ENCODE results near the gene RFNG. TPM values are rescaled to one million over a fixed set of nuclear protein-coding genes. Genes with fewer than 3 reads are reported as not detected.

RFNG gene
- total and polyA plus RNA-seq, 2 of the 13 experiments (the other 11 are each of a cell fraction or from before 2014, with no cell fraction given): 61.4 to 64.0 TPM

GRCh38 chr17:82065638-82066303 is 14.2 kb upstream of the RFNG start, which contains the start of gene DUS1L (continued):
- TF ChIP-seq ZFP91 (CRISPR knock-in tag; IDR thresholded peaks at IDR 0.05; ENCODE audit: borderline replicate concordance): peak; percentile 98
- TF ChIP-seq ZSCAN30 (CRISPR knock-in tag; IDR thresholded peaks at IDR 0.05): 0 out of 2 replicates have a peak, but pooled peaks have one; percentile 52
- TF ChIP-seq FOSL1 (CRISPR knock-in tag; IDR thresholded peaks at IDR 0.05; ENCODE audit: borderline replicate concordance): no peak
- peak; percentile 90 for TF ChIP-seq ZNF329 (CRISPR knock-in tag; IDR thresholded peaks at IDR 0.05; ENCODE audit: low read depth)
- peak; percentile 97 for TF ChIP-seq KAT8 (CRISPR knock-in tag; IDR thresholded peaks at IDR 0.05)
- no peak for TF ChIP-seq ZNF20 (CRISPR knock-in tag; IDR thresholded peaks at IDR 0.05)
- peak; percentile 79; the same call in 1 of the 2 replicates for TF ChIP-seq RELA (CRISPR knock-in tag; IDR thresholded peaks at IDR 0.05)
- peak; percentile 73; the same call in 1 of the 2 replicates for TF ChIP-seq RFXANK (CRISPR knock-in tag; IDR thresholded peaks at IDR 0.05)
- 0 out of 2 replicates have a peak, but pooled peaks have one; percentile 67 for TF ChIP-seq GTF3A (CRISPR knock-in tag; conservative IDR thresholded peaks at IDR 0.05)
- peak; percentile 96 for TF ChIP-seq ZNF839 (CRISPR knock-in tag; IDR thresholded peaks at IDR 0.05; ENCODE audit: borderline replicate concordance)
- TF ChIP-seq ZNF30 (CRISPR knock-in tag; IDR thresholded peaks at IDR 0.05): no peak
- TF ChIP-seq, protein P1, sequence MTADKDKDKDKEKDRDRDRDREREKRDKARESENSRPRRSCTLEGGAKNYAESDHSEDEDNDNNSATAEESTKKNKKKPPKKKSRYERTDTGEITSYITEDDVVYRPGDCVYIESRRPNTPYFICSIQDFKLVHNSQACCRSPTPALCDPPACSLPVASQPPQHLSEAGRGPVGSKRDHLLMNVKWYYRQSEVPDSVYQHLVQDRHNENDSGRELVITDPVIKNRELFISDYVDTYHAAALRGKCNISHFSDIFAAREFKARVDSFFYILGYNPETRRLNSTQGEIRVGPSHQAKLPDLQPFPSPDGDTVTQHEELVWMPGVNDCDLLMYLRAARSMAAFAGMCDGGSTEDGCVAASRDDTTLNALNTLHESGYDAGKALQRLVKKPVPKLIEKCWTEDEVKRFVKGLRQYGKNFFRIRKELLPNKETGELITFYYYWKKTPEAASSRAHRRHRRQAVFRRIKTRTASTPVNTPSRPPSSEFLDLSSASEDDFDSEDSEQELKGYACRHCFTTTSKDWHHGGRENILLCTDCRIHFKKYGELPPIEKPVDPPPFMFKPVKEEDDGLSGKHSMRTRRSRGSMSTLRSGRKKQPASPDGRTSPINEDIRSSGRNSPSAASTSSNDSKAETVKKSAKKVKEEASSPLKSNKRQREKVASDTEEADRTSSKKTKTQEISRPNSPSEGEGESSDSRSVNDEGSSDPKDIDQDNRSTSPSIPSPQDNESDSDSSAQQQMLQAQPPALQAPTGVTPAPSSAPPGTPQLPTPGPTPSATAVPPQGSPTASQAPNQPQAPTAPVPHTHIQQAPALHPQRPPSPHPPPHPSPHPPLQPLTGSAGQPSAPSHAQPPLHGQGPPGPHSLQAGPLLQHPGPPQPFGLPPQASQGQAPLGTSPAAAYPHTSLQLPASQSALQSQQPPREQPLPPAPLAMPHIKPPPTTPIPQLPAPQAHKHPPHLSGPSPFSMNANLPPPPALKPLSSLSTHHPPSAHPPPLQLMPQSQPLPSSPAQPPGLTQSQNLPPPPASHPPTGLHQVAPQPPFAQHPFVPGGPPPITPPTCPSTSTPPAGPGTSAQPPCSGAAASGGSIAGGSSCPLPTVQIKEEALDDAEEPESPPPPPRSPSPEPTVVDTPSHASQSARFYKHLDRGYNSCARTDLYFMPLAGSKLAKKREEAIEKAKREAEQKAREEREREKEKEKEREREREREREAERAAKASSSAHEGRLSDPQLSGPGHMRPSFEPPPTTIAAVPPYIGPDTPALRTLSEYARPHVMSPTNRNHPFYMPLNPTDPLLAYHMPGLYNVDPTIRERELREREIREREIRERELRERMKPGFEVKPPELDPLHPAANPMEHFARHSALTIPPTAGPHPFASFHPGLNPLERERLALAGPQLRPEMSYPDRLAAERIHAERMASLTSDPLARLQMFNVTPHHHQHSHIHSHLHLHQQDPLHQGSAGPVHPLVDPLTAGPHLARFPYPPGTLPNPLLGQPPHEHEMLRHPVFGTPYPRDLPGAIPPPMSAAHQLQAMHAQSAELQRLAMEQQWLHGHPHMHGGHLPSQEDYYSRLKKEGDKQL (CRISPR knock-in tag; IDR thresholded peaks at IDR 0.05; ENCODE audit: low read depth): 0 out of 2 replicates have a peak, but pooled peaks have one; percentile 45
- TF ChIP-seq ZNF460 (CRISPR knock-in tag; IDR thresholded peaks at IDR 0.05; ENCODE audit: borderline replicate concordance): peak; percentile 14; the same call in 1 of the 2 replicates
- no peak for TF ChIP-seq TEAD2 (CRISPR knock-in tag; IDR thresholded peaks at IDR 0.05)
- TF ChIP-seq DPF2 (CRISPR knock-in tag; IDR thresholded peaks at IDR 0.05; ENCODE audit: borderline replicate concordance, low read depth): peak; percentile 43; the same call in 1 of the 2 replicates
- TF ChIP-seq ZNF337 (CRISPR knock-in tag; IDR thresholded peaks at IDR 0.05; ENCODE audit: borderline replicate concordance, low read depth): peak; percentile 41; the same call in 1 of the 2 replicates
- TF ChIP-seq PCBP2 (optimal IDR thresholded peaks at IDR 0.05; ENCODE audit: low read depth, low read length, poor library complexity, severe bottlenecking): no peak
- TF ChIP-seq MED8 (CRISPR knock-in tag; IDR thresholded peaks at IDR 0.05; ENCODE audit: insufficient replicate concordance): peak; percentile 91
- TF ChIP-seq ZMAT5 (CRISPR knock-in tag; IDR thresholded peaks at IDR 0.05; ENCODE audit: borderline replicate concordance, low read depth): no peak
- TF ChIP-seq ZNF530 (CRISPR knock-in tag; IDR thresholded peaks at IDR 0.05; ENCODE audit: low read depth): no peak
- no peak for TF ChIP-seq ZNF253 (CRISPR knock-in tag; IDR thresholded peaks at IDR 0.05; ENCODE audit: borderline replicate concordance)
- TF ChIP-seq ZFX (CRISPR knock-in tag; IDR thresholded peaks at IDR 0.05; ENCODE audit: low read depth): peak; percentile 96
- TF ChIP-seq ZSCAN22 (CRISPR knock-in tag; IDR thresholded peaks at IDR 0.05): no peak
